ENCODE results near the gene GRIN3A. TPM values are rescaled to one million over a fixed set of nuclear protein-coding genes. Genes with fewer than 3 reads are reported as not detected.

GRIN3A gene
- total RNA-seq (2011; cell fraction: chromatin; rRNA removed; ENCODE audit: low replicate concordance), result not detected in 2 replicates
- not detected in 2 replicates for total RNA-seq (2011; cell fraction: nucleolus; rRNA removed)
- not detected in 2 replicates for total RNA-seq (2011; cell fraction: nucleoplasm; rRNA removed)
- total RNA-seq (2014; rRNA removed) (not detected in 2 replicates), total RNA-seq (2014; rRNA removed; fragmentation: Illumina TruSeq; extraction: Trizol) (not detected in 2 replicates), total RNA-seq (2015; rRNA removed; fragmentation: Illumina TruSeq; extraction: Trizol) (not detected in 2 replicates), total RNA-seq (2021) (not detected in 2 replicates), polyA plus RNA-seq (2011; rRNA removed) (not detected in 2 replicates), polyA plus RNA-seq (2014; fragmentation: Illumina TruSeq; extraction: Trizol) (not detected in 2 replicates), polyA plus RNA-seq (2014; fragmentation: Nextera tagmentation; extraction: Ambion mirVana) (under 1 TPM; 0.01 to 0.03 TPM), polyA plus RNA-seq (2014; rRNA removed) (not detected in 2 replicates), polyA minus RNA-seq (2011; rRNA and poly(A)+ RNA removed) (not detected in 2 replicates), Bru-seq, nascent RNA (percentile 1 among the genes with signal in this experiment), BruChase-seq, experiment 1, labeled RNA remaining after a 2-hour chase (percentile 1 among the genes with signal in this experiment), BruChase-seq, experiment 2, labeled RNA remaining after a 6-hour chase (percentile 3 among the genes with signal in this experiment)
- polyA plus RNA-seq (2011; cell fraction: cytosol; rRNA removed), result not detected in 2 replicates
- polyA plus RNA-seq (2011; cell fraction: nucleus; rRNA removed), result not detected in 2 replicates
- 0.04 TPM in 2 replicates for polyA plus RNA-seq (2012)
- polyA minus RNA-seq (2011; cell fraction: cytosol; rRNA and poly(A)+ RNA removed), result not detected in 2 replicates
- not detected in 2 replicates for polyA minus RNA-seq (2011; cell fraction: nucleus; rRNA and poly(A)+ RNA removed)
- long read RNA-seq, experiment 1, result 0 reads
- long read RNA-seq, experiment 2, result 0 reads
- long read RNA-seq, experiment 3, result 0 reads

- Histone ChIP-seq H3K4me3 (no peak within 1 kb of the TSS), H3K4me2 (ENCODE audit: insufficient read depth, low read length) (no peak within 1 kb of the TSS), H3K27me3 (ENCODE audit: control insufficient read depth in 2 of 2, insufficient read depth in 2 of 2, low read length in 2 of 2) (peaks cover 2 to 23% of the 10 kb centered on the region in 2 experiments; a peak in 2 of 5 replicates), H2AFZ (ENCODE audit: low read depth, low read length) (no peak within 1 kb of the TSS), H4K20me1 (replicated peaks; ENCODE audit: control insufficient read depth, insufficient read depth, low read length) (no peaks in the 10 kb centered on the region), H3K9ac (ENCODE audit: insufficient read depth in 1 of 2, low read depth in 2 of 2, low read length in 2 of 2) (no peak within 1 kb of the TSS), H3K27ac (ENCODE audit: extremely low read depth, low read depth, low read length) (no peak within 1 kb of the TSS), H3K9me1 (ENCODE audit: control insufficient read depth, insufficient read depth, low read length) (no peaks in the 10 kb centered on the region), H3K9me3 (replicated peaks; ENCODE audit: control insufficient read depth, insufficient read depth, low read depth, low read length) (no peaks in the 10 kb centered on the region), H3K79me2 (ENCODE audit: control insufficient read depth, insufficient read depth, low read length) (no peaks in the 10 kb centered on the region), H3K4me1 (replicated peaks in 1 of 2; ENCODE audit: control insufficient read depth in 2 of 2, insufficient read depth in 2 of 2, low read length in 2 of 2) (peaks cover 0 to 13% of the 10 kb centered on the region in 2 experiments; a peak in 2 of 5 replicates), H3K36me3 (ENCODE audit: control insufficient read depth, insufficient read depth, low read length) (no peaks in the 10 kb centered on the region)
- in situ Hi-C loops (cut with MboI), result no loop called here
- ATAC-seq (peak; percentile 78), DNase-seq (ENCODE audit: extremely low read depth in 1 of 4, low spot score in 3 of 4) (peak in 3 of 4 experiments; percentile 7 to 13 (median 10)), FAIRE-seq (no peak)
- 2% methylated on average over 24 of the region's 26 CpGs for WGBS (ENCODE audit: insufficient coverage, low coverage, missing lambda C conversion rate)
- POLR2A ChIA-PET, result no interaction called here
- CTCF ChIA-PET (ENCODE audit: low intra/inter-chr PET ratio), result interaction anchor here (0.6 kb wide), 1 partner anchor 563 kb away, joined by 3 read pairs; no protein-coding TSS in a partner anchor
- no TSS peak for BruUV-seq (replicated peaks)
- intact Hi-C loops (cut with micrococcal nuclease), result no loop called here
- TF ChIP-seq RAD21 (CRISPR knock-in tag; conservative IDR thresholded peaks at IDR 0.05 in 1 of 2, IDR thresholded peaks at IDR 0.05 in 1 of 2), result peak in 1 of 2 experiments; percentile 33; a peak in 2 of 4 replicates
- no peak for TF ChIP-seq GTF2B (IDR thresholded peaks at IDR 0.05; ENCODE audit: extremely low read depth, insufficient read length)
- TF ChIP-seq CTCF (IDR thresholded peaks at IDR 0.05 in 2 of 3, conservative IDR thresholded peaks at IDR 0.05 in 1 of 3; ENCODE audit: insufficient read depth in 2 of 3, low read depth in 1 of 3, low read length in 3 of 3), result peak; percentile 31 to 43 (median 35); a peak in 5 of 6 replicates
- TF ChIP-seq PRDM10 (IDR thresholded peaks at IDR 0.05; ENCODE audit: partially characterized antibody), result no peak
- TF ChIP-seq TFAP4 (CRISPR knock-in tag; IDR thresholded peaks at IDR 0.05; ENCODE audit: borderline replicate concordance), result no peak
- peak; percentile 28; the same call in 1 of the 2 replicates for TF ChIP-seq STAG1 (CRISPR knock-in tag; IDR thresholded peaks at IDR 0.05; ENCODE audit: borderline replicate concordance)
Observed at GRCh38 chr9:101738566-101739183, at the start of gene GRIN3A. TSS of gene GRIN3A (minus strand) at chr9:101738647. CDS start at chr9:101737979, 668 bp downstream.
